Activated T-helper 1 cell treated with Interleukin-2 at 50 U/mL for 16 hours (primary cell): ENCODE results near the gene SST.
"Not testable (repeated sequence)": the region's sequence is repeated elsewhere in the genome, so short reads cannot be mapped to it uniquely, and the experiment has no call there.

ENCODE experiments used
- DNase-seq: peaks from one replicate; pipeline ENCODE4 v3.0.0-alpha.2; 2020; ENCODE audit warnings: low read depth

SST gene

GRCh38 chr3:187684444-187684843 is 14.2 kb upstream of the SST start:
- DNase-seq = no peak

DNA sequence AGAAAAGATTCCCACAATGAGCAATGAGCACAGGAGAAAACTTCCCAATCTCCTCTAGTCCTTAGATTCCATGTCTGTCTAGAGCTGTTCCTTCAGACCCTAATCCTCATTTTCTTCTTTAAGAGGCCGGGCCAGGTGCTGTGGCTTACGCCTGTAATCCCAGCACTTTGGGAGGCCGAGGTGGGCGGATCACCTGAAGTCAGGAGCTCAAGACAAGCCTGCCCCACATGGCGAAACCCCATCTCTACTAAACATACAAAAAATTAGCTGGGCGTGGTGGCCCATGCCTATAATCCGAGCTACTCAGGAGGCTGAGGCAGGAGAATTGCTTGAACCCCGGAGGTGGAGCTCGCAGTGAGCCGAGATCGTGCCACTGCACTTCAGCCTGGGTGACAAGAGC is 11.6 kb upstream of the SST start:
- not testable (repeated sequence) for DNase-seq

DNA sequence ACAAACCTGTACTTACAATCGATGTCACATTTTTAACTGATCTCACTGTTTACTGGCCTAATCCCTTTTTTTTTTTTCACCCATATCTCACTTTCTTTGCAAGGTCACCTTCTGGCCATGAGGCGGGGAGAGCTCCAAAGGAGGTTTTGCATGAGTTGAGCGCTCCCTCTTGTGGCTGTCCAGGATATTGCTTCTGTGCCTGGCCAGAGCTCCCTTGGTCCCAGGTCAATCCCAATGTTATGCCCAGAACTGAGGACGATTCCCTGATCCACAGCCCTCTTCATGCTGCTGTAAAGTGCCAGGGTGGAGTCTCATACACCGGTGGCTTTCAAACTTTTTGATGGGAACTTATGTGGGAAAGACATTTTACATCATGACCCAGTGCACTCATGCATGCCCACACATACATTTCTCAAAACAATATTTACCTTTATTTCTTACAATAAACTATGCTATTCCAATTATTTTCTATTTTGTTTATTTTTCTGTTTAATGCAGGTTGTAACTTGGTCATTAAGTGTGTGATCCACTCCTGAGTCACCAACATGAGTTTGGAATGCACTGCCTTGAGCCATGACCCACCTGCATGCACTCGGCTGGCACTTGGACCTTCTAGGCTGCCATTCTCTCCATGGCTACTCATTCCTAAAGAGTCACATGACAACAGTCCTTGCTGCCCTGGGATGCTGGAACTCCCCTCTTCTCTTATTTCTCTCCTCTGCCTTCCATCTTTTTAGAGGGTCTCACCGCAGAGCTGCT is 9.6 kb upstream of the SST start:
- DNase-seq = peak; percentile 23

GRCh38 chr3:187678726-187679268 is 8.6 kb upstream of the SST start:
- no peak for DNase-seq

GRCh38 chr3:187677604-187678003 is 7.4 kb upstream of the SST start:
- no peak for DNase-seq

GRCh38 chr3:187673012-187673411 is 2.8 kb upstream of the SST start:
- no peak for DNase-seq

DNA sequence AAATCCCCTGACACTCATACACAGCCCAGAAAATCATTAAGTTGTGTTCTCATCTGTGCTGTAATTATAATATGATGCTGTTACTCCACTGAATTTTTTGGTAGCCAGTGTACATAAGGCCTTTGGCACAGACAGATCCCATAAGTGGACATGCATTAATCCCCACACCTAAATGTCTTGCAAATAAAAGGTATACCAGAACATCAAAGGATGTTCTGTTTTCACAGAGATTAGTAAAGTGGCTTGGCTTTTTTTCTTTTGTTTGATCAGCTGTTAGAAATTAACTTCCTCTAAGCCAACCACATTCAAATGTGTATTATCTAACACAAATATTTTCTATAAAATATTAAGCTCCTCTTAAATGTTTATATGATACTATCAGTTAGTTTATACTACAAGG is 2.7 kb downstream of the SST start:
- DNase-seq = no peak

- no peak for DNase-seq
Measured at GRCh38 chr3:187665764-187666402, 4.3 kb downstream of the SST start.

- no peak for DNase-seq
Measured at GRCh38 chr3:187665010-187665409, 5.2 kb downstream of the SST start.

DNA sequence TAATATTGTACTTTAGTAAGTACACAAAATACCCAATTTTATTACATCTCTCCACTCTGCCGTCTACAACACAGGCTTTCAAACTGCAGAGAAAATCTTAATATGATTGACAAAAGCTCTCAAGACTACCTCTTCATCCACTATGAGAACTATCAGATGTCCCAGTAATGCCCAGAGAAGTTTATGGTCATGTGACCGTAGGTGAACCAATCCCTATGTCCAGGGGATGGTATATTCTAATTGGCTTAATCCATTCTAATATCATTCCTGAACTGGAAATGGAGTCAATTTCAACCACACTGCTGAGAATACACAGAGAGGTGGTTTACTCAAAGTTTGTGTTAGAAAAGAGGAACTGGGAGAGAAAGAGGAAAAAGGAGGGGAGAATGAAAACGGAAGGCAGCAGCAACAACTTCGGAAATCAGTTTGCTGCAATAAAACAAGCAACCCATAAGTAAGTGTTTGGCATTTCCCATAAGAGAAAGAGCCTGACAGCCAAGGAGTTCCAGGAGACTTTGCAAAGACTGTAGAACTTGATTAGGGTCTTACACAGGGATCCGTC is 7.3 kb downstream of the SST start:
- no peak for DNase-seq

- no peak for DNase-seq
Measured at GRCh38 chr3:187661267-187661666, 8.9 kb downstream of the SST start.

GRCh38 chr3:187651282-187651681 is 18.9 kb downstream of the SST start:
- no peak for DNase-seq

DNA sequence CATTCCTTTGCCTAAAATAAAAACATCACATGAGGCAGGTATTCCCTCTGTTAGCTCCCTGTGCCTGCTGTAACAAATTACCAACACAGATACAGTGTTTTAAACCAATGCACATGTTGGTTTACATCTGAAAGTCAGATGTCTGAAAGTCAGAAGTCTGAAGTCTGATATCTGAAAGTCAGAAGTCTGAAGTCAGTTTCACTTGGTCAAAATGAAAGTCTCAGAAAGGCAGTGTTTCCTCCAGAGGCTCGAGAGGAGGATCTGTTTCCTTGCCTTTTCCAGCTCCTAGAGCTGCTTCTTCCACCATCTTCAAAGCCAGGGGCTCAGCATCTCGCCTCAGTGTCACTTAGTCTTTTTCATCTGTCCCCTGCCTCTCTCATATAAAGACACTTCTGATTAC is 22.0 kb downstream of the SST start:
- DNase-seq = no peak

GRCh38 chr3:187646906-187647660 is 23.1 kb downstream of the SST start:
- no peak for DNase-seq

DNA sequence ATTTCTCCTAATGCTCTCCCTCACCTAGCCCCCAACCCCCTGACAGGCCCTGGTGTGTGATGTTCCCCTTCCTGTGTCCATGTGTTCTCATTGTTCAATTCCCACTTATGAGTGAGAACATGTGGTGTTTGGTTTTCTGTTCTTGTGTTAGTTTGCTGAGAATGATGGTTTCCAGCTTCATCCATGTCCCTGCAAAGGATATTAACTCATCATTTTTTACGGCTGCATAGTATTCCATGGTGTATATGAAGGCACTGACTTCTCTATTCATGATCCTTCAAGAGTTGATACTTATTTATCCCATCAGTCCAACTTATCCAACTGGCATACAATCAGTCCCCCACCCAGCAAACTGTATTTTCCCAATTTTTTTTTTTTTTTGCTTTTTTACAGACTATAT is 24.8 kb downstream of the SST start:
- DNase-seq = not testable (repeated sequence)

DNA sequence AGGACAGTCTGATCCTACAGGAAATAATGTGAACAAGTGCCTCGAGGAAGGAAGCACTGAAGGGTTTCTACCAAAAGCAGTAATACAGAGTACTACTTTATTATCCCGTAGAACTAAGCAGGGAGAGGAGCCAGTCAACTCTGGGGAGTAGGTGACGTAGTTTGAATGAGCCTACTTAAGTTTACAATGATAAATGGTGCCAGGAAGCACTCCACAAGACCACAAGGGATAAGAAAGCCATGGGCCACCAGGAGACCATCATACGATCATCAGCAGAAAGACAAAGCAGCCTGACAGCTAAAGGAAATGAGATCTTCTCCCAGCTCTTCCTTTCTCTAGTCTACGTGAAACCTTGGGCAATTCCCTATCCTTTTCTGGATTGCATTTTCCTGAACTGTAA is 27.3 kb downstream of the SST start:
- DNase-seq = no peak

GRCh38 chr3:187641320-187642016 is 28.7 kb downstream of the SST start:
- no peak for DNase-seq

DNA sequence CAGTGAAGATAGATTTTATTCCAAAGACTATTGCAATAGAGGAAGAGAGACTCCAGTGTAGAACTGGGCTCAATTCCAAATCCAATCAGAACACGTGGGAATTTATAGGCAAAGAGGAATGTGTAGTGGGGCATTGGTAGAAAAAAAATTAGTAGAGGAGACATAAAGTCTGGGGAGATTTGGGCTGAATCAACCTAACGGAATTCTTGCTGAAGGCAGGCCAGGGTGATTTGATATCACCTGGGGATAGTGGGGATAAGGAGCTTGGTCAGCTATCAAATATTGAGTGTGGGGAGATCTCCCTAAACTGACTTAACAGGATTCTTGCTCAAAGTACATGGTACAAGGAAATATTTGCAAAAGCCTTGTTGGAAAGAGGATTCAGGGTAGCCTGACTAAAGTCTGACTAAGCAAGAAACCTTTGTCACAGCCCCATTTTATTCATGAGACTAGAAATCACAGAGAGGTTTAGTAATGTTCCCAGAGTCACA is 29.6 kb downstream of the SST start:
- no peak for DNase-seq

DNA sequence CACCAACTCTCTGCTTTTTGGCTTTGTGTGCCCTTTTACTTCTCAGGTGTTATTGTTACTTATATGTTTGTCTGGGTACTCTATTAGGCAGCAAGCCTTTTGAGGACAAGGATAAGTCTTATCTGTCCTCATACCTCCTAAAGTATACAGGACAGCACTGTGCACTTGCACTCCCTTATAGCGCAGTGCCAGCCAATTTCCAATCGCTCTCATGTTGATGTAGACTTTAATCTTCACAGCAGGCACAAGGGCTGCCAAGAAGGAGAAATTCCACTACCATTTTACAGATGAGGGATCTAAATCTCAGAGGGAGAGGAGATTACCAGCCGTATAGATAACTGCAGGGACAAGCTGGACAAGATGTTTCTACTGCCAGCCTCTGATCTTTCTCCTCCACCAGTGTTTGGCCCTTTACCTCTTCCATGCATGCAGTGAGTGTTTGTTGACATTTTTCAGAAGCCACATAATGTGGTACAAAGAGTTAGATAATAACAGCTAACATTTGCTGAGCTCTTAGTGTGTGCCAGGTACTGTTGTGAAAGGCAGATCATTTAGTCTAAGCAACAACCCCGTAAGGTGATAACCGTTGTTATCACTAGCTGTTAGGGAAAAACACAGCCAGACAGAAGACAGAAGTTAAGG is 30.1 kb downstream of the SST start:
- DNase-seq = no peak

- DNase-seq = no peak
Measured at GRCh38 chr3:187636528-187636927, 33.7 kb downstream of the SST start.

DNA sequence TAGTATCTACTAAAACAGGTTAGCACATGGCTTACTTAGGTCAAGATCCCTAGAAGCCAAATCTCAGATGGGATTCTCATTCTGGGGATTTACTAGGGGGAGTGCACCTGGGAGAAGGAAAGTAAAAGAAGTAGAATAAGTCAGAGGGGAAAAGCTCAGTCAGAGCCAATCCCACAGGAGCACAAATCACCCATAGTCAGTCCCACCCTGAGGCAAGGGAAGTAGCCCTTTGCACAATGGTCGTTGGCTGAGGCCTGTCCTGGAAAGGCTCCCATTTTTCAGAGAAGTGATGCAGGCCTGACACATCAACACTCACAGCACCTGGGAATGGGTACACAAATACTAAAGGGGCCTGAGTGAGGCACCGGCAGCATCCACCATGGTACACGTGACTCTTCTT is 39.8 kb downstream of the SST start:
- no peak for DNase-seq
